NCI-H2227 (cell line): Measurements from ENCODE around the gene ATP11B.
"Not testable (repeated sequence)": the region's sequence is repeated elsewhere in the genome, so short reads cannot be mapped to it uniquely, and the experiment has no call there.

Source experiments
- DNase-seq: peaks from one replicate; lab custom pipeline; 2025; ENCODE audit not compliant: unreplicated experiment; lab: John Stamatoyannopoulos, UW

The ATP11B gene

GRCh38 chr3:182824957-182825356 lies 31.7 kb downstream of the ATP11B start:
- no peak for DNase-seq

GRCh38 chr3:182829761-182830405 lies 36.6 kb downstream of the ATP11B start:
- DNase-seq = no peak

GRCh38 chr3:182837855-182838454 lies 44.7 kb downstream of the ATP11B start:
- DNase-seq = peak; percentile 33

GRCh38 chr3:182843478-182843877 lies 50.2 kb downstream of the ATP11B start:
- DNase-seq = no peak

- DNase-seq = no peak
Measured at GRCh38 chr3:182848906-182849305, 55.6 kb downstream of the ATP11B start.

- no peak for DNase-seq
Measured at GRCh38 chr3:182855076-182855475, 61.8 kb downstream of the ATP11B start.

GRCh38 chr3:182861348-182861747 lies 68.0 kb downstream of the ATP11B start:
- DNase-seq = no peak

- DNase-seq = no peak
Measured at GRCh38 chr3:182862159-182862860, 69.0 kb downstream of the ATP11B start.

GRCh38 chr3:182869059-182869458 lies 75.8 kb downstream of the ATP11B start:
- DNase-seq = no peak

GRCh38 chr3:182870917-182871316 lies 77.6 kb downstream of the ATP11B start:
- not testable (repeated sequence) for DNase-seq

- DNase-seq = no peak
Measured at GRCh38 chr3:182879031-182879611, 85.8 kb downstream of the ATP11B start.

- no peak for DNase-seq
Measured at GRCh38 chr3:182886497-182886896, 93.2 kb downstream of the ATP11B start.

- DNase-seq = no peak
Measured at GRCh38 chr3:182889948-182890629, 96.8 kb downstream of the ATP11B start.

GRCh38 chr3:182891364-182891763 lies 98.1 kb downstream of the ATP11B start:
- no peak for DNase-seq

- no peak for DNase-seq
Measured at GRCh38 chr3:182892226-182892625, 98.9 kb downstream of the ATP11B start.

- no peak for DNase-seq
Measured at GRCh38 chr3:182895513-182896112, 102.3 kb downstream of the ATP11B start.

- no peak for DNase-seq
Measured at GRCh38 chr3:182896553-182896952, 103.2 kb downstream of the ATP11B start.

GRCh38 chr3:182902236-182902635 lies 108.9 kb downstream of the ATP11B start:
- DNase-seq = no peak

- DNase-seq = no peak
Measured at GRCh38 chr3:182904164-182904563, 110.9 kb downstream of the ATP11B start.

- no peak for DNase-seq
Measured at GRCh38 chr3:182905623-182906022, 112.3 kb downstream of the ATP11B start.

GRCh38 chr3:182906036-182906435 lies 112.7 kb downstream of the ATP11B start:
- DNase-seq = no peak
